ENCODE results near the gene TPK1.
"Not testable (repeated sequence)": the region's sequence is repeated elsewhere in the genome, so short reads cannot be mapped to it uniquely, and the experiment has no call there.

Gene TPK1

GRCh38 chr7:144596953-144597352 is 238.9 kb downstream of the TPK1 start:
- no peak for DNase-seq

- no peak for DNase-seq
Observed at GRCh38 chr7:144594580-144594979, 241.3 kb downstream of the TPK1 start.

- DNase-seq = peak; percentile 31
Observed at GRCh38 chr7:144588559-144589051, 247.2 kb downstream of the TPK1 start.

- no peak for DNase-seq
Observed at GRCh38 chr7:144587701-144588100, 248.2 kb downstream of the TPK1 start.

GRCh38 chr7:144584726-144585125 is 251.1 kb downstream of the TPK1 start:
- DNase-seq = no peak

GRCh38 chr7:144579687-144580086 is 256.2 kb downstream of the TPK1 start:
- no peak for DNase-seq

GRCh38 chr7:144575456-144575855 is 260.4 kb downstream of the TPK1 start:
- DNase-seq = no peak

- DNase-seq = not testable (repeated sequence)
Observed at GRCh38 chr7:144574753-144575152, 261.1 kb downstream of the TPK1 start.

GRCh38 chr7:144568233-144568632 is 267.6 kb downstream of the TPK1 start:
- no peak for DNase-seq

GRCh38 chr7:144565586-144565985 is 270.3 kb downstream of the TPK1 start:
- DNase-seq = no peak

GRCh38 chr7:144549861-144550260 is 286.0 kb downstream of the TPK1 start:
- DNase-seq = no peak

- no peak for DNase-seq
Observed at GRCh38 chr7:144548556-144548955, 287.3 kb downstream of the TPK1 start.

- DNase-seq = no peak
Observed at GRCh38 chr7:144547888-144548287, 288.0 kb downstream of the TPK1 start.

GRCh38 chr7:144546782-144547181 is 289.1 kb downstream of the TPK1 start:
- DNase-seq = no peak

GRCh38 chr7:144545330-144545729 is 290.5 kb downstream of the TPK1 start:
- no peak for DNase-seq

GRCh38 chr7:144534655-144535395 is 301.0 kb downstream of the TPK1 start:
- DNase-seq = no peak

GRCh38 chr7:144534196-144534595 is 301.7 kb downstream of the TPK1 start:
- DNase-seq = no peak

GRCh38 chr7:144531181-144531580 is 304.7 kb downstream of the TPK1 start:
- DNase-seq = no peak

- no peak for DNase-seq
Observed at GRCh38 chr7:144529269-144529926, 306.5 kb downstream of the TPK1 start.

GRCh38 chr7:144528536-144529045 is 307.3 kb downstream of the TPK1 start:
- DNase-seq = no peak

- DNase-seq = no peak
Observed at GRCh38 chr7:144527051-144527471, 308.8 kb downstream of the TPK1 start.

GRCh38 chr7:144525956-144526355 is 309.9 kb downstream of the TPK1 start:
- DNase-seq = no peak

GRCh38 chr7:144524271-144524670 is 311.6 kb downstream of the TPK1 start:
- no peak for DNase-seq

GRCh38 chr7:144523621-144524020 is 312.2 kb downstream of the TPK1 start:
- DNase-seq = no peak
